IPS-11a (cell line): Measurements from ENCODE around the gene PLCB2.

Experiments
- H3K4me3 ChIP-seq: one replicate; pipeline ENCODE4 v1.5.1; 2013; ENCODE audit warnings: low read depth, low read length, control low read depth

PLCB2 gene

DNA sequence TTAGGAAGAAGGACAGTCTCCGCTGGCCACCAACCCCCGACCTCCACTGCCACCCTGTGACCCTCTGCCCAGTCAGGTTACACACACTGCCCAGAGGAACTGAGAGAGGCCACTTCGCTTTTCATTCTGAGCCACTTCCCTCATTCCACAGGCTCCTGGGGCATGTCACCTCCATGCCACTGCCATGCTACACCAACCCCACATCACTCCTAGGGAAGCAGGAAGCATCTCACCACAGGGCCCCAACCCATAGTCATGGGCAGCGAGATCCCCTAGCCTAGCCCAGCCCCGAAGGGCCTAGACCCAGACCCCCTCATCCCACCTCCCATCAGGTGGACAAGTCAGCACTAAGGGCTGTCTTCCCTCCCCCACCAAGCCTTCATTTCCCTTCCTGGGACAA lies 1.4 kb downstream of the PLCB2 start:
- H3K4me3 ChIP-seq, result no peak overlapping the region

DNA sequence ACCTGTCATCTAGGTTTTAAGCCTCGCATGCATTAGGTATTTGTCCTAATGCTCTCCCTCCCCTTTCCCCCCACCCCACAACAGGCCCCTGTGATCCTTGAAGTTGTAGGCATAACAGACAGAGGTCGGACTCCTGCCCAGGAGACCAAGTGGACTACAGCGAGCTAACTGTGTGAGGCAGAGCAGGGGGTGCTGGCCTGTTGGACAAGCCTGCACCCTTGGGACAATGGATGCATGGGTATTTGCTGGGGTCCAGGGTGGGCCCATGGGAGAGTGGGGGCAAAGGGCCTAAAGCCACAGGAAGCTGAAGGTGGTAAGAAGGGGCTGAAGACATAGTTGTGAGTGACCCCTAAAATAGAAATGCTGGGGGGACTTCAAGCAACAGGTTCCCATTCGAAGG lies 2.5 kb downstream of the PLCB2 start:
- H3K4me3 ChIP-seq, result no peak overlapping the region

- no peak overlapping the region for H3K4me3 ChIP-seq
Measured at GRCh38 chr15:40303576-40303975, 4.2 kb downstream of the PLCB2 start.

DNA sequence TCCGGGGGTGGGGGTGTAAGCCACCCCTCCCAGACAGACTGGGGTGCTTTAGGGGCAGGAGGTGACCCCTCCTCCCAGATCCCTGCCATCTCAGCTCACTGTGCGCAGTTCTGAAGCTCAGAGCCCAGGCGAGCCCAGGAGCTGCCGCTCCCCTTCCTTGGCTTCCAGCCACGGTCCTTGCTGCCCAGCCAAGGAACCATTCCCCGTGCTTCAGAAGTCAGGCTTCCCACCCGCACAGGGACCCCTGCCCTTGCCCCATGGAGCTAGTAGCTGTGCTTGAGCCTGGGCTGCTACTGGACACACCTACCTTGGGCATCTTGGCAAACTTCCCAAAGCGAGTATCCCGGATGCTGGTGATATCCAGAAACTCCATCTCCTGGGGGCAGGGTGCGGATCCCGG lies 4.8 kb downstream of the PLCB2 start:
- no peak overlapping the region for H3K4me3 ChIP-seq

GRCh38 chr15:40302288-40302886 lies 5.3 kb downstream of the PLCB2 start:
- no peak overlapping the region for H3K4me3 ChIP-seq

DNA sequence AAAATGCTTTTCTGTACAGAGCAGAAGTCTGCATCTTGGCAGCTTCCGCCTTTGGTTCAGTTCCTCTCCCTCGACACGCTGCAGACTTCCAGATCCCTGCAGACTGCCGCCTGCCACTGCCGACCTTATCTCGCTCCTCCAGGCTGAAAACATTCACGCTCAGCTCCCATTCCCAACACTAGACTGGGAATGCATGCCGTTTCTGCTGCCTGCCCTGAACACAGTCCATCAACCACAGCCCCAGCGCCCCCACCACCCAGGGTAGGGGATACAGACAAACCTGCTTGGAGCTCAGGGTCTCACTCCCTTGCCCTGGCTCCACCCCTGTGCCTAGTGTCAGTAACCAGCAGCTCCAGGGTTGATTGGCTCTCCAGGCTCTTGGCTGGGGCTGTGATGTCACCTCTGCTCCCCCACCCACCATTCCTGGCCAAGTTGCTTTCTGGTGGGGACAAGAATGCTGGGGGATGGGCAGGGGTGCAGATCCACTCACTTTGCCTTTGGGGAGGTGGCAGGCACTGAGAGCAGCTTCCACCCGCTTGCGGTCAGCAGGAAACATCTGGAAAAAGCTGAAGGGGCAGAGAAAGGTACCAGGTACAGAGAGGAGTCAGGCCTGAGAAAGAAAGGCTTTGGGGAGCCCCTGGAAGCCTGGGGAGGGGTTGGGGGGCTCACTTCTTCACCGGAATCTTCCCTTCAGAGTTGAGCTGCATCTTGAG lies 6.1 kb downstream of the PLCB2 start:
- H3K4me3 ChIP-seq, result no peak overlapping the region

- no peak overlapping the region for H3K4me3 ChIP-seq
Measured at GRCh38 chr15:40300771-40301170, 7.0 kb downstream of the PLCB2 start.

- no peak overlapping the region for H3K4me3 ChIP-seq
Measured at GRCh38 chr15:40300367-40300766, 7.4 kb downstream of the PLCB2 start.

DNA sequence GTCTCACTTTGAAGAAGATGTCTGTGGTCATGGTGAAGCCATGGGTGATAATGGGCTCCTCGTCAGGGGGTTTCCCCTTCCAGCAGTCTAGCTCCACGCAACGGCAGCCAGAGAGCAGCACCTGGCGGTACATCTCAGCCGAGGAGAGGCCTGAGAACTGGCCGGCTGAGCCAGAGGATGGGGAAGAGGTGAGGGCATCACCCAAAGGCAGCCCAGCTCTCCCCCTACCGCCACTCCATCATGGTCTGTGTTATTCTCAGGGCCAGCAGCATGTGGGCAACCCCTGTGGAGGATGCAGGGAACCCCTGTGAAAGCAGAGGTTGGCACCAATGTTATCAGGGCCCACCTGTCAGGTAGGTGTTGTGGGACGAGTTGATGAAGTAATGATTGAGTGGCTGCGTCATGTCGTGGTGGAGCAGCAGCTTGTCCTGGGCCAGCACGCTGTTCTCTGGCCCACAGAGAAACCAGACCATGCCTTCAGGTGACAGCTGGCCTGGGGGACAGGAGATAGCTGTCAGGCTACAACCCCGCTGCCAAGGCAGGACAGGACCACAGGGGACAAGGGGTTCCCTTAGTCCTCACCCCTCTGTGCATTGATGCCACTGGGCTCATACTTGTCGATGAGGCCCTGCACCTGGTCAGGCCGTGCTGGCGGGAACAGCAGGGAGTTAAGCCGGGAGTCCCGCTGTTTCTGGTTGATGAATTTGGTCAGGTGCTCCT lies 9.4 kb downstream of the PLCB2 start:
- H3K4me3 ChIP-seq, result no peak overlapping the region

DNA sequence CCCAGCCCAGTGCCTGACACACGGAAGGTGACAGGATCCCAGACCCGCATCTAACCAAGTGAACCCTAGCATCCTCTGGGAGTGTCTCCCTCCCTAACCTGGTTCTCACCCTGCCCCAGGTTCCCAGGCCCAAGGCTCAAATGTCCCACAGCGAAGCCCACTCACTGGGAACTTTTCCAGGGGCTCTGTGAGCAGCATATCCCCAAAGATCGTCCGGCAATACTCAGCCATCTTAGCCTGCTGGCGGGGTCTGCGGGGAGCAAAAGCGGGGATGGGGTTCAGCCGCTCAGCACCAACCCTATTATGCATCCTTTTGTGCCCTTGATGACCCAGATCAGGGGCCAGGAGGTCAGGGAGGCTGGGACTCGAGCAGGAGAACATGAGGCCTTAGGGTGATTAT lies 10.4 kb downstream of the PLCB2 start:
- no peak overlapping the region for H3K4me3 ChIP-seq

- no peak overlapping the region for H3K4me3 ChIP-seq
Measured at GRCh38 chr15:40296561-40297230, 11.0 kb downstream of the PLCB2 start.

DNA sequence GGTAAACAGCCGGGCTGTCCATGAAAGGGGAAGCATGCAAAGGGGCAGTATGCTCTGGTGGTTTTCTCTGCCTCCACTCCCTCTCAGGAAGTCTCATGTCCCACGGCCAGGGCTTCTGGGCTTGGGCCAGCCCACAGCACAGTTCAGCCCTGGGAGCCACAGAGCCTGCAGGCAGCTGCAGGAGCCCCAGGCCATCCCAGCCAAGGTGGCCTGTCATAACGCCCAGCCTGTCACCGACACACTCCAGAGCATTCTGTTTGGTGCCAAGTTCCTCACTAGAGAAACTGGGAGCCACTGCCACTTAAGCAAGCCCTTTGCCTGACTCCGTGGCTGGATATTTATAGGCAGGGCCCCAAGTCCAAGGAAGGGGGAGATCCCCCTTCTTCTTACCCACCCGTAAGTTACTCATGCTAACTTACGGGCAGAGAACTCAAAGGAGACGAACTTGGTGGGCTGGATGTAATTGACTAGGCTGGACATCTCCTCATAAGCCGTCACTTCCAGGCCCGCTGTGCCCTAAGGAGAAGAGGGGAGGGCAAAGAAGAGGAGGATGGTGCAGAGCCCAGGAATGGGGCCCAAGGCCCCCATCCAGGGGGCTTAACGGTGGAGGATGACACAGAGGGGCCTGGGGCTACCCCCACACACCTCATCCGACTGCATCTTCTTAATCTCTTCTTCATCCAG lies 11.7 kb downstream of the PLCB2 start:
- no peak overlapping the region for H3K4me3 ChIP-seq

DNA sequence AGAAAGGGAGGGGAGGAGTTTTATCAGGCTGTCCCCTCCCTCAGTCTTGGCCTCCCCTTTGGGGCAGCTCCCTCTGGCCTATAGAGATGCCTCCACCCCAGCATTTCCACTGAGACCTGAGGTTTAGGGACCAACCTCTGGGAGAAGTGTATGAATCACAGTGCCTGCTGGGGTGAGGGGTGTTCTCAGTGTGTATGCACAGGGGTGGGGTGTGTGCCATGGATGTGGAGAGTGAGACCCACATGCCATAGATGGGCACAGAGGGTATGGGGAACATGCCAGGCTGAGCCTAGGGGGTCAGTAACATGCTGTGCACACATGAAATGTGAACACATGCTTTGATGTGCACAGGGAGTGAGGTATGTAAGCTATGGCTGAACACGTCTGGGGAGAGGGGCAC lies 12.4 kb downstream of the PLCB2 start:
- H3K4me3 ChIP-seq, result no peak overlapping the region

GRCh38 chr15:40293905-40294895 lies 13.5 kb downstream of the PLCB2 start:
- H3K4me3 ChIP-seq, result no peak overlapping the region

DNA sequence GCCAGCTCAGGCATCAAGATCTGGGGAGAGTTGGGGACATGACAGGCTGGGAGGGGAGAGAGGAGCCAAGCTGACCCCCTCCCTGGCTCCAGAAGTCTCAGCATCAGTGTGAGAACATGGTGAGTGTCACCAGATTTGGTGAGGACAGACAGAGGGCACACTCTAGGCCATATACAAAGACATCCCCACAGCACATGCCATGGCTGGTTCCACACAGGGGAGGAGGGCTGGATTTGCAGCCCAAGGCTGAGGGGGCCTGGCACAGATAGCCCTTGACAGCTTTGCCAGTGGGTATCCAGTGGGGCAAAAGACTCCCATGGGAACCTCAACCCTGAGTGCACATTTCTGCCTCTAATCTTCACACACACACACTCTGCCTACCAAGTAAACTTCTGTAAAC lies 14.7 kb downstream of the PLCB2 start:
- H3K4me3 ChIP-seq, result no peak overlapping the region

DNA sequence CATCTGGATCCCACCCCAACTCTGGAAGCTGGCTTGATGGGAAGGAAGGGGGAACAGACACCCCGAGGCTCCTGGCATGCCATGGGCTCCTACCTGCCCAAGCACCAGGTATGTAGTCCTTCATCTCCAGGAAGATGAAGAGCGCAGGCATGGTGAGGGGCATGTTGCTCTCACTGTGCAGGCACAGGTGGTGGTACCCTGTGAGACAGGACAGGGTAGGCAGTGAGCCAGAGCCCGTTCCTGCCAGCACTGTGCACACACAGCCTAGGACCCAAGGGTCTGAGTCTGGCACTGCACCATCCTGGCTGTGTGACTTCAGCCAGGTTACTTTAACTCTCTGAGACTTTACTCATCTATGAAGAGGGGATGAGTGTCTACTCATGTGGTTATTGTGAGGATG lies 15.5 kb downstream of the PLCB2 start:
- H3K4me3 ChIP-seq, result no peak overlapping the region

DNA sequence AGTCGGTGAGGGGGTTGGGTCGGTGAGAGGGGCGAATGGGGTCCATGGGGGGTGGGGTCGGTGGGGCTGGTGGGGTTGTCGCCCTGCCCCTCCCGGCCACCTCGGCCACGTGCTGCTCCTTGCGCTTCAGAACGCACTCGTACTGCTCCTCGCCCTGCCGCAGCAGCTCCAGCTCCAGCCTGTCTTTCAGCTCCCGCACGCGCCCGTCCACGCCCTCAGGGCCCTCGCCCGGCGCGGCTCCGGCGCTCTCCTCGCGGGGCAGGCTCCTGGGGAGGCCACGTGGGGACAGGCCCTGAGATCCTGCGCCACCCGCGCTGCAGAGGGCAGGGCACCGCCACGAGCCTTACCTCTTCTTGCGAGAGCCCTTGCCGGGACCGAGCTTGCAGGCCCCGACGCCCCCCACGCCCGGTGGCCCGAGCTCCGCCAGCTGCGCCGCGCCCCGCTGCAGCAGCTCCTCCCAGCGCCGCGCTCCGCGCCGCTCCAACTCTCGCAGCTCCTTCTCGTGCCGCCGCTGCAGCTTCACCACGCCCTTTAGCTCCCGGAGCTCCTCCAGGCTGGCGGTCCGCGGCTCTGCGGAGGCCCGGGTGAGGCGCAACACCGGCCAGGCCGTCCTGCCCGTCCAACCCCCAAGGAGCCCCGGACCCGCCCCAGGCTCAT lies 16.7 kb downstream of the PLCB2 start:
- peak overlapping the region; percentile 30 for H3K4me3 ChIP-seq

- H3K4me3 ChIP-seq, result no peak overlapping the region
Measured at GRCh38 chr15:40290545-40290917, 17.2 kb downstream of the PLCB2 start.

DNA sequence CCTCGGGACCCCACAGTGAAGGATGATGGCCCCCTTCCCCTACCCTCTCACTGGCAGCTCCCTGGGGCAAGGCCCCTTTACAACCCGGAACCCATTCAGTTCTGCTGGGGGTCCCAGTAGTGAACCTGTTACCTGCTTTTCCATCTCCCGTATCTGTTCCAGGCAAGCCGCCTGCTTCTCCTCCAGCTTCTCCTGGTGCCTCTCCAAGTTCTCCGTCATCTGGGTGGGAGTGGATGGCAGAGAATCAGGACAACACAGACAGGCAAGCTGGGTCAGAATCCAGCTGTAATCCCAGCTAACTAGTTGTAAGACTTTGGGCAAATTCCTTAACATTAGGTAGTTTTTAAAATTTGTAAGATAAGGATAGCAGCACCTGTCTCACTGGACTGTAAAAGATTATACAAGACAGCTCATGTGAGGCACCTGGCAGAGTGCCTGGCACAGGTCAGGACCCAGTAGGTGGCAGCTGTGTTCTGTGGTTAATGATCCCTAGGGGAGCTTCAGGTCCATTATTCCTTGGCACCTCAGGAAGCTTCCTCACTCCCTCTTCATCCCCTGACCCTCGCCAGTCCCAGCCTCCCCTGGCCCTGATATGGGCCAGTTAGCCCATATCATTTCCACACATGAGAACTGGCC lies 18.5 kb downstream of the PLCB2 start:
- no peak overlapping the region for H3K4me3 ChIP-seq
